HCT116 (cell line): ENCODE data around the gene MACROD1. TPM values are rescaled to one million over a fixed set of nuclear protein-coding genes. Genes with fewer than 3 reads are reported as not detected.

Source experiments
- ATAC-seq: fragments of 200-7000 bp; cut with Tn5 transposase; 2 replicates; pipeline ENCODE4 v1.9.1; 2020; ENCODE audit warnings: mild to moderate bottlenecking, moderate library complexity
- BruUV-seq: library from RNA; stranded (reverse); fragments of 400-500 nt; replicated peaks from 2 replicates; lab custom pipeline; 2021; lab: Mats Ljungman, UMichigan
- CTCF ChIA-PET: fragments of 300-600 bp; sonication (Branson Sonifier 250); formaldehyde crosslinking; loops from one replicate; lab custom pipeline; 2021; ENCODE audit warnings: antibody characterized with exemption; lab: Charles Lee
- POLR2A ChIA-PET: fragments of 300-600, 350-600 bp; sonication (Branson Sonifier 250); formaldehyde crosslinking; loops from one replicate; lab custom pipeline; 2021; ENCODE audit warnings: antibody characterized with exemption; lab: Charles Lee
- RAD21 ChIA-PET, 2 experiments: fragments of 300-600 bp; sonication (Branson Sonifier 250); formaldehyde crosslinking; loops; one replicate each; lab custom pipeline; 2023; ENCODE audit warnings: low total read pairs in 2 of 2; ENCODE audit not compliant: uncharacterized antibody in 2 of 2, unreplicated experiment in 2 of 2, low non-redundant PET in 1 of 2; lab: Charles Lee
- DNase-seq: peaks from one replicate; pipeline ENCODE4 v3.0.0-alpha.2; 2010; ENCODE audit warnings: low read depth, low spot score
- H2AFZ ChIP-seq: fragments of 200-600 bp; shearing (Covaris generic), sonication (generic); 2 replicates; pipeline ENCODE4 v1.6.1; 2017; ENCODE audit warnings: low read depth, mixed run types, mixed read lengths, antibody characterized with exemption, low read length; ENCODE audit not compliant: poor library complexity, severe bottlenecking
- H3K27ac ChIP-seq: 2 replicates; pipeline ENCODE4 v1.5.1; 2012; ENCODE audit warnings: low read depth, low read length
- H3K27me3 ChIP-seq: fragments of 200-600 bp; sonication (generic); 2 replicates; pipeline ENCODE4 v1.6.1; 2016; ENCODE audit warnings: mixed run types, low read length, mixed read lengths; ENCODE audit not compliant: insufficient read depth
- H3K36me3 ChIP-seq, 2 experiments: fragments of 200-500 bp in 1 of 2; fragments of 200-600 bp in 1 of 2; sonication (Bioruptor generic) in 1 of 2; sonication (generic) in 1 of 2; 2 replicates each; pipeline versions ENCODE4 v1.5.1 to v1.6.1; 2014 to 2016; ENCODE audit warnings: low read length in 2 of 2, inconsistent platforms in 1 of 2, mixed read lengths in 1 of 2, mixed run types in 1 of 2; ENCODE audit not compliant: insufficient read depth in 2 of 2, control insufficient read depth in 1 of 2
- H3K4me1 ChIP-seq, 2 experiments: fragments of 200-600 bp in 1 of 2; sonication (generic) in 1 of 2; 2 replicates each; pipeline versions ENCODE4 v1.5.1 to v1.6.1; 2012 to 2017; ENCODE audit warnings: low read length in 2 of 2, inconsistent platforms in 1 of 2, mild to moderate bottlenecking in 1 of 2, mixed read lengths in 1 of 2, mixed run types in 1 of 2, moderate library complexity in 1 of 2; ENCODE audit not compliant: insufficient read depth in 2 of 2, control insufficient read depth in 1 of 2
- H3K4me2 ChIP-seq: fragments of 200-600 bp; sonication (generic); 2 replicates; pipeline ENCODE4 v1.6.1; 2017; ENCODE audit warnings: mixed run types, low read length, mixed read lengths
- H3K4me3 ChIP-seq, 2 experiments: fragments of 200-600 bp in 1 of 2; sonication (generic) in 1 of 2; replicated peaks in 1 of 2; 2 replicates each; pipeline ENCODE4 v1.5.1; 2011 to 2016; ENCODE audit warnings: low read length in 2 of 2, control low read depth in 1 of 2, low read depth in 1 of 2, mild to moderate bottlenecking in 1 of 2, mixed read lengths in 1 of 2, mixed run types in 1 of 2
- H3K79me2 ChIP-seq: fragments of 200-600 bp; sonication (generic); 2 replicates; pipeline ENCODE4 v1.6.1; 2017; ENCODE audit warnings: mild to moderate bottlenecking, mixed run types, low read length, moderate library complexity, mixed read lengths; ENCODE audit not compliant: insufficient read depth
- H3K9ac ChIP-seq: fragments of 200-600 bp; sonication (generic); 2 replicates; pipeline ENCODE4 v1.6.1; 2016; ENCODE audit warnings: low read length, mixed read lengths
- H3K9me2 ChIP-seq: fragments of 200-600 bp; sonication (generic), shearing (Covaris generic); 2 replicates; pipeline ENCODE4 v1.6.1; 2017; ENCODE audit warnings: mixed run types, mild to moderate bottlenecking, moderate library complexity; ENCODE audit not compliant: insufficient read depth
- H3K9me3 ChIP-seq, 2 experiments: fragments of 200-500 bp in 1 of 2; fragments of 200-600 bp in 1 of 2; sonication (Bioruptor generic) in 1 of 2; sonication (generic) in 1 of 2; 2 replicates each; pipeline ENCODE4 v1.6.1; 2014 to 2017; ENCODE audit warnings: low read length in 2 of 2, mixed read lengths in 2 of 2, inconsistent platforms in 1 of 2, low read depth in 1 of 2, mild to moderate bottlenecking in 1 of 2, mixed run types in 1 of 2, moderate library complexity in 1 of 2; ENCODE audit not compliant: control insufficient read depth in 1 of 2, insufficient read depth in 1 of 2
- H4K20me1 ChIP-seq: fragments of 200-600 bp; sonication (generic), shearing (Covaris generic); 2 replicates; pipeline ENCODE4 v1.6.1; 2017; ENCODE audit warnings: mixed run types, mild to moderate bottlenecking, moderate library complexity; ENCODE audit not compliant: insufficient read depth
- CBX3 ChIP-seq: IDR thresholded peaks from 2 replicates; pipeline ENCODE4 v1.6.1; 2012; ENCODE audit warnings: low read depth
- CEBPB ChIP-seq: IDR thresholded peaks from 2 replicates; pipeline ENCODE4 v1.6.1; 2012; ENCODE audit warnings: low read depth
- EGR1 ChIP-seq: IDR thresholded peaks from 2 replicates; pipeline ENCODE4 v1.6.1; 2012; ENCODE audit warnings: low read depth
- ELF1 ChIP-seq: IDR thresholded peaks from 2 replicates; pipeline ENCODE4 v1.6.1; 2012; ENCODE audit warnings: low read depth, borderline replicate concordance
- EZH2 ChIP-seq: fragments of 200-600 bp; sonication (generic); IDR thresholded peaks from 2 replicates; pipeline ENCODE4 v1.6.1; 2017; ENCODE audit warnings: antibody characterized with exemption, mixed run types
- EZH2phosphoT487 ChIP-seq: fragments of 200-600 bp; IDR thresholded peaks from 2 replicates; pipeline ENCODE4 v1.6.1; 2018; ENCODE audit warnings: antibody characterized with exemption, borderline replicate concordance
- FOSL1 ChIP-seq: IDR thresholded peaks from 2 replicates; pipeline ENCODE4 v1.6.1; 2012; ENCODE audit warnings: low read depth
- JUND ChIP-seq: IDR thresholded peaks from 2 replicates; pipeline ENCODE4 v1.6.1; 2012
- POLR2A ChIP-seq: IDR thresholded peaks from 2 replicates; pipeline ENCODE4 v1.7.0; 2011; ENCODE audit warnings: borderline replicate concordance; ENCODE audit not compliant: insufficient read depth, insufficient read length; ENCODE audit errors: extremely low read depth
- POLR2AphosphoS5 ChIP-seq: IDR thresholded peaks from 2 replicates; pipeline ENCODE4 v1.6.1; 2011; ENCODE audit warnings: mild to moderate bottlenecking, low read depth, low read length, moderate library complexity
- REST ChIP-seq: IDR thresholded peaks from 2 replicates; pipeline ENCODE4 v1.6.1; 2012; ENCODE audit warnings: low read depth
- SP1 ChIP-seq: IDR thresholded peaks from 2 replicates; pipeline ENCODE4 v1.6.1; 2012; ENCODE audit warnings: low read depth
- SRF ChIP-seq: IDR thresholded peaks from 2 replicates; pipeline ENCODE4 v1.6.1; 2012; ENCODE audit warnings: low read depth
- YY1 ChIP-seq: IDR thresholded peaks from 2 replicates; pipeline ENCODE4 v1.6.1; 2011; ENCODE audit warnings: low read length, low read depth, moderate library complexity, mild to moderate bottlenecking; ENCODE audit not compliant: insufficient replicate concordance; ENCODE audit errors: extremely low read depth
- ZBTB33 ChIP-seq: IDR thresholded peaks from 2 replicates; pipeline ENCODE4 v1.6.1; 2011; ENCODE audit warnings: mild to moderate bottlenecking, low read length, moderate library complexity; ENCODE audit not compliant: insufficient replicate concordance; ENCODE audit errors: extremely low read depth
- ZFX ChIP-seq: fragments of 450-650 bp; IDR thresholded peaks from 2 replicates; pipeline ENCODE4 v1.6.1; 2017
- ZNF274 ChIP-seq: fragments of 200-500 bp; sonication (Bioruptor generic); IDR thresholded peaks from 2 replicates; pipeline ENCODE4 v1.6.1; 2014; ENCODE audit warnings: mild to moderate bottlenecking, low read depth, low read length, inconsistent platforms
- intact Hi-C: fragments of 100-400 bp; cut with micrococcal nuclease; formaldehyde crosslinking; loops from 2 replicates; pipeline ENCODE4 v1.10.0; 2022
- total RNA-seq: library from RNA; stranded (reverse); gene quantifications from one replicate; pipeline ENCODE4 v1.2.1, GENCODE V29; 2021; ENCODE audit not compliant: unreplicated experiment

The MACROD1 gene
- total RNA-seq, 1 experiment from 2014 or later: 61.1 TPM

GRCh38 chr11:63997801-63998337 is 168.0 kb downstream of the MACROD1 start (continued):
- TF ChIP-seq ZBTB33 (no peak), CBX3 (no peak), ZNF274 (no peak), ELF1 (no peak), JUND (no peak), SP1 (no peak)

- ATAC-seq (no peak), DNase-seq (no peak)
- Histone ChIP-seq H2AFZ (no peak overlapping the region), H3K9me2 (no peaks in the 10 kb centered on the region), H3K36me3 (peaks cover 5 to 26% of the 10 kb centered on the region in 2 experiments; a peak in 3 of 4 replicates), H3K27me3 (no peaks in the 10 kb centered on the region), H4K20me1 (no peaks in the 10 kb centered on the region), H3K79me2 (no peaks in the 10 kb centered on the region; the same call in 1 of the 2 replicates), H3K4me2 (no peak overlapping the region), H3K4me1 (no peaks in the 10 kb centered on the region), H3K9me3 (no peaks in the 10 kb centered on the region), H3K9ac (no peak overlapping the region), H3K4me3 (no peak overlapping the region), H3K27ac (peak overlapping the region; percentile 32; the same call in 1 of the 2 replicates)
- ChIA-PET POLR2A (no interaction called here), RAD21 (no interaction called here), CTCF (no interaction called here)
- BruUV-seq: TSS peak; percentile 47
- intact Hi-C loops: no loop called here
- TF ChIP-seq YY1 (no peak), POLR2AphosphoS5 (no peak), JUND (no peak), SP1 (no peak), EZH2phosphoT487 (no peak), ELF1 (no peak), ZFX (no peak), ZNF274 (no peak), REST (no peak), CEBPB (no peak), ZBTB33 (no peak), POLR2A (no peak), CBX3 (no peak), FOSL1 (no peak), EGR1 (no peak), SRF (no peak), EZH2 (no peak)
Measured at GRCh38 chr11:63997104-63997700, 168.7 kb downstream of the MACROD1 start.
